HepG2 (cell line): ENCODE results near the gene NKPD1. TPM values are rescaled to one million over a fixed set of nuclear protein-coding genes. Genes with fewer than 3 reads are reported as not detected.

Experiments
- ATAD3A ChIP-seq: sonication (generic); formaldehyde crosslinking; IDR thresholded peaks from 2 replicates; pipeline ENCODE4 v1.4.0; 2020; ENCODE audit warnings: missing genetic modification reagents
- BCLAF1 ChIP-seq: fragments of 450-650 bp; IDR thresholded peaks from 2 replicates; pipeline ENCODE4 v1.6.1; 2017; ENCODE audit warnings: mild to moderate bottlenecking
- CBX5 ChIP-seq: sonication (generic); formaldehyde crosslinking; IDR thresholded peaks from 2 replicates; pipeline ENCODE4 v1.4.0; 2020; ENCODE audit warnings: missing genetic modification reagents, borderline replicate concordance
- FOXA1 ChIP-seq, 2 experiments: fragments of 450-650 bp in 1 of 2; sonication (generic) in 1 of 2; formaldehyde crosslinking in 1 of 2; IDR thresholded peaks; 2 replicates each; pipeline versions ENCODE4 v1.4.0 to v1.6.1; 2016 to 2020; ENCODE audit warnings: missing genetic modification reagents in 1 of 2
- HES4 ChIP-seq: sonication (generic); formaldehyde crosslinking; IDR thresholded peaks from 2 replicates; pipeline ENCODE4 v1.9.0; 2021; ENCODE audit warnings: mild to moderate bottlenecking, missing genetic modification reagents, borderline replicate concordance
- HIC2 ChIP-seq: sonication (generic); formaldehyde crosslinking; IDR thresholded peaks from 2 replicates; pipeline ENCODE4 v1.9.0; 2022; ENCODE audit warnings: low read depth, missing genetic modification reagents
- KDM1A ChIP-seq: IDR thresholded peaks from 2 replicates; pipeline ENCODE4 v1.6.1; 2016; ENCODE audit warnings: missing compliant biosample characterization
- MXD3 ChIP-seq: IDR thresholded peaks from 2 replicates; pipeline ENCODE4 v1.6.1; 2016; ENCODE audit warnings: mild to moderate bottlenecking, missing biosample characterization, missing genetic modification reagents
- NR1H2 ChIP-seq: sonication (generic); formaldehyde crosslinking; IDR thresholded peaks from 2 replicates; pipeline ENCODE4 v1.8.1; 2022; ENCODE audit warnings: low read depth, missing genetic modification reagents, borderline replicate concordance
- POLR2A ChIP-seq, 2 experiments: IDR thresholded peaks; 2 replicates each; pipeline ENCODE4 v1.6.1; 2011; ENCODE audit warnings: low read depth in 2 of 2, low read length in 2 of 2, mild to moderate bottlenecking in 1 of 2, moderate library complexity in 1 of 2; ENCODE audit not compliant: insufficient read depth in 1 of 2
- PRDM10 ChIP-seq: sonication (generic); formaldehyde crosslinking; IDR thresholded peaks from 2 replicates; pipeline ENCODE4 v1.4.0; 2020; ENCODE audit warnings: low read depth, missing genetic modification reagents
- RFX1 ChIP-seq: fragments of 450-650 bp; IDR thresholded peaks from 2 replicates; pipeline ENCODE4 v1.6.1; 2017
- SOX13 ChIP-seq, 3 experiments: fragments of 450-650 bp in 1 of 3; sonication (generic) in 1 of 3; formaldehyde crosslinking in 1 of 3; IDR thresholded peaks in 2 of 3; conservative IDR thresholded peaks in 1 of 3; 2 replicates each; pipeline versions ENCODE4 v1.5.0 to v1.6.1; 2016 to 2020; ENCODE audit warnings: antibody characterized with exemption in 1 of 3, mild to moderate bottlenecking in 1 of 3, missing compliant biosample characterization in 1 of 3, missing genetic modification reagents in 1 of 3, moderate library complexity in 1 of 3
- U2AF2 ChIP-seq: fragments of 200-400 bp; formaldehyde crosslinking; IDR thresholded peaks from 2 replicates; pipeline ENCODE4 v1.6.1; 2017; ENCODE audit warnings: low read depth, mild to moderate bottlenecking, low read length
- ZBED4 ChIP-seq: sonication (generic); formaldehyde crosslinking; IDR thresholded peaks from 2 replicates; pipeline ENCODE4 v1.4.0; 2020; ENCODE audit warnings: missing genetic modification reagents, borderline replicate concordance
- ZNF547 ChIP-seq: sonication (generic); formaldehyde crosslinking; IDR thresholded peaks from 2 replicates; pipeline ENCODE4 v1.5.1; 2020; ENCODE audit warnings: mild to moderate bottlenecking, missing genetic modification reagents
- polyA plus RNA-seq, 8 experiments: library from polyadenylated mRNA; depleted of rRNA in 3 of 8; stranded (reverse) in 7 of 8; unstranded in 1 of 8; fragments of >200 nt; fragmentation: Illumina TruSeq in 4 of 8; extraction: Trizol in 4 of 8; gene quantifications; 2 replicates each; pipeline versions ENCODE4 v1.2.1 to v1.2.3, GENCODE V29; 2011 to 2016; ENCODE audit warnings: low read depth in 4 of 8, missing spikeins in 1 of 8, mixed read lengths in 1 of 8; ENCODE audit not compliant: insufficient read depth in 1 of 8
- total RNA-seq, 5 experiments: library from RNA; depleted of rRNA; stranded (reverse); fragments of >200 nt; fragmentation: Illumina TruSeq; extraction: Trizol; gene quantifications; 2 replicates each; pipeline ENCODE4 v1.2.3, GENCODE V29; 2016; ENCODE audit warnings: low read depth in 1 of 5

Gene NKPD1
- total and polyA plus RNA-seq, 2 of the 13 experiments (the other 11 are each of a cell fraction or from before 2014, with no cell fraction given), result 0.03 TPM; not detected in 1

- TF ChIP-seq BCLAF1 (no peak), ATAD3A (no peak), U2AF2 (no peak), MXD3 (CRISPR knock-in tag) (no peak), PRDM10 (CRISPR knock-in tag) (peak; percentile 24; the same call in 1 of the 2 replicates), FOXA1 (IDR thresholded peaks at IDR 0.05) (no peak), FOXA1 (CRISPR knock-in tag; IDR thresholded peaks at IDR 0.05) (peak; percentile 49; the same call in 1 of the 2 replicates), ZNF547 (CRISPR knock-in tag) (no peak), NR1H2 (CRISPR knock-in tag) (no peak), HIC2 (CRISPR knock-in tag) (peak; percentile 71; the same call in 1 of the 2 replicates), ZBED4 (CRISPR knock-in tag) (no peak), KDM1A (CRISPR knock-in tag) (no peak), HES4 (no peak), POLR2A (IDR thresholded peaks at IDR 0.05; ENCODE audit: insufficient read depth in 1 of 2, low read depth in 2 of 2, low read length in 2 of 2) (no peak), CBX5 (CRISPR knock-in tag) (0 out of 2 replicates have a peak, but pooled peaks have one; percentile 24), SOX13 (IDR thresholded peaks at IDR 0.05) (no peak), SOX13 (CRISPR knock-in tag; conservative IDR thresholded peaks at IDR 0.05 in 1 of 2, IDR thresholded peaks at IDR 0.05 in 1 of 2) (peak in 1 of 2 experiments; percentile 4; a peak in 1 of 4 replicates), RFX1 (no peak)
These were observed 6.0 kb upstream of the NKPD1 start (continued) for GRCh38 chr19:45166723-45167252.
